ENCODE results near the gene JUP. TPM values are rescaled to one million over a fixed set of nuclear protein-coding genes. Genes with fewer than 3 reads are reported as not detected.

Gene JUP
- total and polyA plus RNA-seq, 2 of the 13 experiments (the other 11 are each of a cell fraction or from before 2014, with no cell fraction given), result 12.1 to 20.6 TPM

DNA sequence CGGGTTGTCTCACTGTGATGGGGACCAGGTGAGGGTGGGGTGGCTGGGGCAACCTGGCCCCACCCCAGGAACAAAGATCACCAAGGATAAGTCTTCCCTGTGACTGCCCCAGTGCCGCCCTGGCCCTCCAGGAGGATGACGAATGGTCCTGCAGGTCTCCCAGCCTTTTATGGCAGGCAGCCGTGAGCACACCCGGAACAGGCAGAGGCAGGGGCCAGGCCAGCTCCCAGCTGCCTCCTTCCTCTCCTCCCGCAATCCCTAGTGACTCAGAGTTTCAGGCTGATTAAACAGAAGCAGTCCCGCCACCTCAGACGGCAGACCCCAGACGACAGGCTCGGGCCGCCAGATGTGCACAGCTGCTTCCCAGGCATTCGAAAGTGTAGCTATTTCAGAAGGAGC is 13.3 kb downstream of the JUP start (continued):
- TF ChIP-seq, protein P1, sequence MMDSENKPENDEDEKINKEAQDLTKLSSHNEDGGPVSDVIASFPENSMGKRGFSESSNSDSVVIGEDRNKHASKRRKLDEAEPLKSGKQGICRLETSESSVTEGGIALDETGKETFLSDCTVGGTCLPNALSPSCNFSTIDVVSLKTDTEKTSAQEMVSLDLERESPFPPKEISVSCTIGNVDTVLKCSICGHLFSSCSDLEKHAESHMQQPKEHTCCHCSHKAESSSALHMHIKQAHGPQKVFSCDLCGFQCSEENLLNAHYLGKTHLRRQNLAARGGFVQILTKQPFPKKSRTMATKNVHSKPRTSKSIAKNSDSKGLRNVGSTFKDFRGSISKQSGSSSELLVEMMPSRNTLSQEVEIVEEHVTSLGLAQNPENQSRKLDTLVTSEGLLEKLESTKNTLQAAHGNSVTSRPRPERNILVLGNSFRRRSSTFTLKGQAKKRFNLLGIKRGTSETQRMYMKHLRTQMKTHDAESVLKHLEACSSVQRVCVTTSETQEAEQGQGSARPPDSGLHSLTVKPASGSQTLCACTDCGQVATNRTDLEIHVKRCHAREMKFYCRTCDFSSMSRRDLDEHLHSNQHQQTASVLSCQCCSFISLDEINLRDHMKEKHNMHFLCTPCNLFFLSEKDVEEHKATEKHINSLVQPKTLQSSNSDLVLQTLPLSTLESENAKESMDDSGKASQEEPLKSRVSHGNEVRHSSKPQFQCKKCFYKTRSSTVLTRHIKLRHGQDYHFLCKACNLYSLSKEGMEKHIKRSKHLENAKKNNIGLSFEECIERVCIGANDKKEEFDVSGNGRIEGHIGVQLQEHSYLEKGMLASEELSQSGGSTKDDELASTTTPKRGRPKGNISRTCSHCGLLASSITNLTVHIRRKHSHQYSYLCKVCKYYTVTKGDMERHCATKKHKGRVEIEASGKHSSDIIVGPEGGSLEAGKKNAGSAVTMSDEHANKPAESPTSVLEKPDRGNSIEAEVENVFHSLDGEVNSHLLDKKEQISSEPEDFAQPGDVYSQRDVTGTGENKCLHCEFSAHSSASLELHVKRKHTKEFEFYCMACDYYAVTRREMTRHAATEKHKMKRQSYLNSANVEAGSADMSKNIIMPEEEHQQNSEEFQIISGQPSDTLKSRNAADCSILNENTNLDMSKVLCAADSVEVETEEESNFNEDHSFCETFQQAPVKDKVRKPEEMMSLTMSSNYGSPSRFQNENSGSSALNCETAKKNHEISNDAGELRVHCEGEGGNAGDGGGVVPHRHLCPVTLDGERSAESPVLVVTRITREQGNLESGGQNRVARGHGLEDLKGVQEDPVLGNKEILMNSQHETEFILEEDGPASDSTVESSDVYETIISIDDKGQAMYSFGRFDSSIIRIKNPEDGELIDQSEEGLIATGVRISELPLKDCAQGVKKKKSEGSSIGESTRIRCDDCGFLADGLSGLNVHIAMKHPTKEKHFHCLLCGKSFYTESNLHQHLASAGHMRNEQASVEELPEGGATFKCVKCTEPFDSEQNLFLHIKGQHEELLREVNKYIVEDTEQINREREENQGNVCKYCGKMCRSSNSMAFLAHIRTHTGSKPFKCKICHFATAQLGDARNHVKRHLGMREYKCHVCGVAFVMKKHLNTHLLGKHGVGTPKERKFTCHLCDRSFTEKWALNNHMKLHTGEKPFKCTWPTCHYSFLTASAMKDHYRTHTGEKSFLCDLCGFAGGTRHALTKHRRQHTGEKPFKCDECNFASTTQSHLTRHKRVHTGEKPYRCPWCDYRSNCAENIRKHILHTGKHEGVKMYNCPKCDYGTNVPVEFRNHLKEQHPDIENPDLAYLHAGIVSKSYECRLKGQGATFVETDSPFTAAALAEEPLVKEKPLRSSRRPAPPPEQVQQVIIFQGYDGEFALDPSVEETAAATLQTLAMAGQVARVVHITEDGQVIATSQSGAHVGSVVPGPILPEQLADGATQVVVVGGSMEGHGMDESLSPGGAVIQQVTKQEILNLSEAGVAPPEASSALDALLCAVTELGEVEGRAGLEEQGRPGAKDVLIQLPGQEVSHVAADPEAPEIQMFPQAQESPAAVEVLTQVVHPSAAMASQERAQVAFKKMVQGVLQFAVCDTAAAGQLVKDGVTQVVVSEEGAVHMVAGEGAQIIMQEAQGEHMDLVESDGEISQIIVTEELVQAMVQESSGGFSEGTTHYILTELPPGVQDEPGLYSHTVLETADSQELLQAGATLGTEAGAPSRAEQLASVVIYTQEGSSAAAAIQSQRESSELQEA (CRISPR knock-in tag; IDR thresholded peaks at IDR 0.05; ENCODE audit: not compliant biosample characterization), result no peak
- TF ChIP-seq, protein P2, sequence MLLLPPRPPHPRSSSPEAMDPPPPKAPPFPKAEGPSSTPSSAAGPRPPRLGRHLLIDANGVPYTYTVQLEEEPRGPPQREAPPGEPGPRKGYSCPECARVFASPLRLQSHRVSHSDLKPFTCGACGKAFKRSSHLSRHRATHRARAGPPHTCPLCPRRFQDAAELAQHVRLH (CRISPR knock-in tag; IDR thresholded peaks at IDR 0.05; ENCODE audit: borderline replicate concordance, low read depth), result no peak
- no peak for TF ChIP-seq ZFYVE20 (CRISPR knock-in tag; IDR thresholded peaks at IDR 0.05; ENCODE audit: borderline replicate concordance, low read depth)
- TF ChIP-seq ZNF782 (CRISPR knock-in tag; IDR thresholded peaks at IDR 0.05; ENCODE audit: borderline replicate concordance), result peak; percentile 10
- no peak for TF ChIP-seq TSC22D2 (CRISPR knock-in tag; IDR thresholded peaks at IDR 0.05; ENCODE audit: borderline replicate concordance)
- TF ChIP-seq, protein P3, sequence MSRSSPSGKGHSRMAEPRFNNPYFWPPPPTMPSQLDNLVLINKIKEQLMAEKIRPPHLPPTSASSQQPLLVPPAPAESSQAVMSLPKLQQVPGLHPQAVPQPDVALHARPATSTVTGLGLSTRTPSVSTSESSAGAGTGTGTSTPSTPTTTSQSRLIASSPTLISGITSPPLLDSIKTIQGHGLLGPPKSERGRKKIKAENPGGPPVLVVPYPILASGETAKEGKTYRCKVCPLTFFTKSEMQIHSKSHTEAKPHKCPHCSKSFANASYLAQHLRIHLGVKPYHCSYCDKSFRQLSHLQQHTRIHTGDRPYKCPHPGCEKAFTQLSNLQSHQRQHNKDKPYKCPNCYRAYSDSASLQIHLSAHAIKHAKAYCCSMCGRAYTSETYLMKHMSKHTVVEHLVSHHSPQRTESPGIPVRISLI (CRISPR knock-in tag; IDR thresholded peaks at IDR 0.05; ENCODE audit: borderline replicate concordance), result peak; percentile 45; the same call in 1 of the 2 replicates
- TF ChIP-seq, protein P4, sequence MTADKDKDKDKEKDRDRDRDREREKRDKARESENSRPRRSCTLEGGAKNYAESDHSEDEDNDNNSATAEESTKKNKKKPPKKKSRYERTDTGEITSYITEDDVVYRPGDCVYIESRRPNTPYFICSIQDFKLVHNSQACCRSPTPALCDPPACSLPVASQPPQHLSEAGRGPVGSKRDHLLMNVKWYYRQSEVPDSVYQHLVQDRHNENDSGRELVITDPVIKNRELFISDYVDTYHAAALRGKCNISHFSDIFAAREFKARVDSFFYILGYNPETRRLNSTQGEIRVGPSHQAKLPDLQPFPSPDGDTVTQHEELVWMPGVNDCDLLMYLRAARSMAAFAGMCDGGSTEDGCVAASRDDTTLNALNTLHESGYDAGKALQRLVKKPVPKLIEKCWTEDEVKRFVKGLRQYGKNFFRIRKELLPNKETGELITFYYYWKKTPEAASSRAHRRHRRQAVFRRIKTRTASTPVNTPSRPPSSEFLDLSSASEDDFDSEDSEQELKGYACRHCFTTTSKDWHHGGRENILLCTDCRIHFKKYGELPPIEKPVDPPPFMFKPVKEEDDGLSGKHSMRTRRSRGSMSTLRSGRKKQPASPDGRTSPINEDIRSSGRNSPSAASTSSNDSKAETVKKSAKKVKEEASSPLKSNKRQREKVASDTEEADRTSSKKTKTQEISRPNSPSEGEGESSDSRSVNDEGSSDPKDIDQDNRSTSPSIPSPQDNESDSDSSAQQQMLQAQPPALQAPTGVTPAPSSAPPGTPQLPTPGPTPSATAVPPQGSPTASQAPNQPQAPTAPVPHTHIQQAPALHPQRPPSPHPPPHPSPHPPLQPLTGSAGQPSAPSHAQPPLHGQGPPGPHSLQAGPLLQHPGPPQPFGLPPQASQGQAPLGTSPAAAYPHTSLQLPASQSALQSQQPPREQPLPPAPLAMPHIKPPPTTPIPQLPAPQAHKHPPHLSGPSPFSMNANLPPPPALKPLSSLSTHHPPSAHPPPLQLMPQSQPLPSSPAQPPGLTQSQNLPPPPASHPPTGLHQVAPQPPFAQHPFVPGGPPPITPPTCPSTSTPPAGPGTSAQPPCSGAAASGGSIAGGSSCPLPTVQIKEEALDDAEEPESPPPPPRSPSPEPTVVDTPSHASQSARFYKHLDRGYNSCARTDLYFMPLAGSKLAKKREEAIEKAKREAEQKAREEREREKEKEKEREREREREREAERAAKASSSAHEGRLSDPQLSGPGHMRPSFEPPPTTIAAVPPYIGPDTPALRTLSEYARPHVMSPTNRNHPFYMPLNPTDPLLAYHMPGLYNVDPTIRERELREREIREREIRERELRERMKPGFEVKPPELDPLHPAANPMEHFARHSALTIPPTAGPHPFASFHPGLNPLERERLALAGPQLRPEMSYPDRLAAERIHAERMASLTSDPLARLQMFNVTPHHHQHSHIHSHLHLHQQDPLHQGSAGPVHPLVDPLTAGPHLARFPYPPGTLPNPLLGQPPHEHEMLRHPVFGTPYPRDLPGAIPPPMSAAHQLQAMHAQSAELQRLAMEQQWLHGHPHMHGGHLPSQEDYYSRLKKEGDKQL (CRISPR knock-in tag; IDR thresholded peaks at IDR 0.05; ENCODE audit: low read depth), result no peak
- TF ChIP-seq RELA (CRISPR knock-in tag; IDR thresholded peaks at IDR 0.05), result no peak
- TF ChIP-seq, protein P5, sequence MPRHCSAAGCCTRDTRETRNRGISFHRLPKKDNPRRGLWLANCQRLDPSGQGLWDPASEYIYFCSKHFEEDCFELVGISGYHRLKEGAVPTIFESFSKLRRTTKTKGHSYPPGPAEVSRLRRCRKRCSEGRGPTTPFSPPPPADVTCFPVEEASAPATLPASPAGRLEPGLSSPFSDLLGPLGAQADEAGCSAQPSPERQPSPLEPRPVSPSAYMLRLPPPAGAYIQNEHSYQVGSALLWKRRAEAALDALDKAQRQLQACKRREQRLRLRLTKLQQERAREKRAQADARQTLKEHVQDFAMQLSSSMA (CRISPR knock-in tag; IDR thresholded peaks at IDR 0.05), result 0 out of 2 replicates have a peak, but pooled peaks have one; percentile 33
